T-helper 1 cell treated with Interleukin-12 subunit alpha and Interleukin-12 subunit beta and Interleukin-4 antibody, amounts not matched to agents 30 μg/mL and 1 μg/mL, for 36 hours (primary cell): ENCODE measurements around the gene ACTRT2.

Source experiments
- H3K27ac Mint-ChIP-seq: one replicate; pipeline ENCODE4 v1.8.0; 2021; ENCODE audit warnings: mild to moderate bottlenecking, mixed read lengths
- H3K27me3 Mint-ChIP-seq: one replicate; pipeline ENCODE4 v1.8.0; 2021; ENCODE audit warnings: low read depth, mixed read lengths
- H3K36me3 Mint-ChIP-seq: one replicate; pipeline ENCODE4 v1.8.0; 2021; ENCODE audit warnings: low read depth, mixed read lengths
- H3K4me1 Mint-ChIP-seq: one replicate; pipeline ENCODE4 v1.8.0; 2021; ENCODE audit warnings: low read depth, mixed read lengths
- H3K4me3 Mint-ChIP-seq: one replicate; pipeline ENCODE4 v1.8.0; 2021; ENCODE audit warnings: mild to moderate bottlenecking, moderate library complexity, mixed read lengths
- H3K9me3 Mint-ChIP-seq: one replicate; pipeline ENCODE4 v1.8.0; 2021; ENCODE audit warnings: mixed read lengths

The ACTRT2 gene

DNA sequence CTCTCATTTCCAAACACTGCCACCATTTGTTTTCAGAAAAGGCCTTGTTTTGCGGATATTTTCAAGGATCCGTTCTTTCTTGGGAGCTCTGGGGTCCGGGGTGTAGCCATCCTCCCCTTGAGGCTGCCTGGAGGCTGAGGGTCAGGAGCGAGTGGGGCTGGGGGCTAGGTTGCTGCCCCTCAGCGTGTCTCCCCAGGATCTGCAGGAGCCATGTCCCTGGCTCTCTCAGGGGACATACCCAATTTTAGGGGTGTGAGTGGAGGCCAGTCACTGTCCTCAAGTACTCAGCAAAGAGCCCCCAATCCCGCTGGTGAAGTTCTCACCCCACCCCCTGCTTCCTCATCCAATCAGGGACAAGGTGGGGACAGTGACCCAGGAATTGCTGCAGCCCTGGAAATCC, 32.7 kb downstream of the ACTRT2 start:
- Mint-ChIP-seq H3K36me3 (no peaks in the 10 kb centered on the region), H3K4me3 (no peak overlapping the region), H3K9me3 (peaks cover 4% of the 10 kb centered on the region), H3K27me3 (no peaks in the 10 kb centered on the region), H3K27ac (no peak overlapping the region), H3K4me1 (no peaks in the 10 kb centered on the region)

DNA sequence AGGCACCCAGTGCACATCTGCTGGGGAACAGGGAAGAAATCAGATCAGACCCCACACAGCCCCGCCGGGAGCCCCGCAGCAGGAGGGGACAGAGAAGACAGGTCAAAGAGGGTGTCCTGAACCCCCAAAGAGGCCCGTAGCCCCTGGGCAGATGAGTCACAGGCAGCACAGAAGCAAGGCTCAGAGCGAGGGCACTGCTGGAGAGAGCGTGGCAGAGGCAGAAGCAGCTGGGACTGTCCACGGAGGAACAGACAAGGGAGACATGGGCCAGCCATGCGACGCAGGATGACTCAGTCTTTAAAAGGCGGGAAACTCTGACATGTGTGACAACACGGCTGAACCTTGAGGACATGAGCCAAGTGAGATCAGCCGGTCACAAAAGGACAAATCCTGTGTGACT, 33.2 kb downstream of the ACTRT2 start:
- no peaks in the 10 kb centered on the region for H3K36me3 Mint-ChIP-seq
- H3K4me1 Mint-ChIP-seq = no peaks in the 10 kb centered on the region
- H3K27me3 Mint-ChIP-seq = no peaks in the 10 kb centered on the region
- no peak overlapping the region for H3K4me3 Mint-ChIP-seq
- peaks cover 4% of the 10 kb centered on the region for H3K9me3 Mint-ChIP-seq
- H3K27ac Mint-ChIP-seq = no peak overlapping the region

DNA sequence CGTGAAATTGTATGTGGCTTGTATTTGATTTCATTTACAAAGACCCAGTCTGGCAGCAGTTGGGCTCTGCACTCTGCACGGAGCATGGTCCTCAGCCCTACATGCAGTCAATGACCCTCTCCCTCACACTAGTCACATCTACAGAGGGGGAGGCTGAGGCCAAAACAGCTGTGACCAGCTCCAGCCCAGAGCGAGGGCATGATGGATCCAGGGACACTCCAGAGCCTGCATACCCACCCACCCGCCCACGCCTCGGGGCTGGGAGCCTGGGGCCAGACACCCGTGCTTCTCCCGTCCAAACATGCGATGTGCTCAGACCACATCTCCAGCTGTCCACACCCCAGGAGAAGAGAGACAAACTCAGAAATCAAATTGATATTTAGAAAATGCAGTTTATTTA, 33.8 kb downstream of the ACTRT2 start:
- Mint-ChIP-seq H3K4me3 (no peak overlapping the region), H3K27me3 (no peaks in the 10 kb centered on the region), H3K27ac (no peak overlapping the region), H3K4me1 (no peaks in the 10 kb centered on the region), H3K36me3 (no peaks in the 10 kb centered on the region), H3K9me3 (peaks cover 4% of the 10 kb centered on the region)

DNA sequence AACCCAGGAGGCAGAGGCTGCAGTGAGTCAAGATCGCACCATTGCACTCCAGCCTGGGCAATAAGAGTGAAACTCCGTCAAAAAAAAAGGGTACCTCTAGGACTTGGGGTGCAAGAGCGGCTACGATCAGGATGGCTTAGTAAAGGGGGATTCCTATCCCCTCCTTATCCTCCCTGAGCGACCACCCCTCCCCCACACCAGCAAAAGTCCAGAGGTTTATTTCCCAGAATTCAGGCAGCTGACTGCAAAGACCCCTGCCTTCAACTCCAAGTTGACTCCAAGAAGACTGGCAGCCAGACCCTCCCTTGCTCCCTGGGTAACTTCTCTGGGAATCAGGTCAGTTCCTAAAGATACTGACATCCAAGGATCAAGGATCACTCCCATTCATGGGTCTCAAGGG, 35.4 kb downstream of the ACTRT2 start:
- Mint-ChIP-seq H3K9me3 (peaks cover 4% of the 10 kb centered on the region), H3K4me3 (no peak overlapping the region), H3K27ac (no peak overlapping the region), H3K4me1 (no peaks in the 10 kb centered on the region), H3K36me3 (no peaks in the 10 kb centered on the region), H3K27me3 (no peaks in the 10 kb centered on the region)

- no peaks in the 10 kb centered on the region for H3K36me3 Mint-ChIP-seq
- H3K4me1 Mint-ChIP-seq = no peaks in the 10 kb centered on the region
- no peak overlapping the region for H3K27ac Mint-ChIP-seq
- no peaks in the 10 kb centered on the region for H3K27me3 Mint-ChIP-seq
- H3K4me3 Mint-ChIP-seq = no peak overlapping the region
- no peaks in the 10 kb centered on the region for H3K9me3 Mint-ChIP-seq
Observed at GRCh38 chr1:3058263-3059030, 37.2 kb downstream of the ACTRT2 start.

- Mint-ChIP-seq H3K36me3 (no peaks in the 10 kb centered on the region), H3K27ac (no peak overlapping the region), H3K4me1 (no peaks in the 10 kb centered on the region), H3K9me3 (no peaks in the 10 kb centered on the region), H3K4me3 (no peak overlapping the region), H3K27me3 (no peaks in the 10 kb centered on the region)
Observed at GRCh38 chr1:3060127-3060526, 38.9 kb downstream of the ACTRT2 start.

- no peaks in the 10 kb centered on the region for H3K4me1 Mint-ChIP-seq
- no peak overlapping the region for H3K27ac Mint-ChIP-seq
- no peak overlapping the region for H3K4me3 Mint-ChIP-seq
- no peaks in the 10 kb centered on the region for H3K9me3 Mint-ChIP-seq
- H3K27me3 Mint-ChIP-seq = no peaks in the 10 kb centered on the region
- H3K36me3 Mint-ChIP-seq = no peaks in the 10 kb centered on the region
Observed at GRCh38 chr1:3060601-3061551, 39.6 kb downstream of the ACTRT2 start.

DNA sequence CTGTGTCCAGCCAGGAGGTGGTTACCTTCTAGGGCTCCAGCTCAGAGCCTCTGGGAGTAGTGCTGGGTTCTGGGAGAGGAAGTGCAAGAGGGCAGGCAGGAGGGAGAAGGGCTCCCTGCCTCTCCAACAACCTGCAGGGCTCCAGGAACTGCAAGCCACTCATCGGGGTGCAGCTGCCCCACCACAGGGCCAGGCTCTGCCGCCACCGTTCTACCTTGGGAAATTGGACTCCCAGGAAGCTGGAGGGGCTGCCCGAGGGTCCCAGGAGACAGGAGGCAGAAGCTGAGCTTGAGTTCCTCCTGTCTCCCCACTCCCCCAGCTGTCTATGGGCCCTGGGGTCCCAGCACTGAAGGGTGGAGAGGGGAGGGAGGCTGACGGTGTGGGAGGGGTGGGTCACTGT, 40.3 kb downstream of the ACTRT2 start:
- Mint-ChIP-seq H3K27me3 (no peaks in the 10 kb centered on the region), H3K4me3 (no peak overlapping the region), H3K9me3 (no peaks in the 10 kb centered on the region), H3K4me1 (no peaks in the 10 kb centered on the region), H3K36me3 (no peaks in the 10 kb centered on the region), H3K27ac (no peak overlapping the region)

GRCh38 chr1:3061981-3062615, 40.8 kb downstream of the ACTRT2 start:
- H3K9me3 Mint-ChIP-seq = no peaks in the 10 kb centered on the region

GRCh38 chr1:3062616-3063378, 41.5 kb downstream of the ACTRT2 start:
- peaks cover 9% of the 10 kb centered on the region for H3K27me3 Mint-ChIP-seq
- no peak overlapping the region for H3K27ac Mint-ChIP-seq
- no peaks in the 10 kb centered on the region for H3K4me1 Mint-ChIP-seq
- H3K4me3 Mint-ChIP-seq = no peak overlapping the region
- no peaks in the 10 kb centered on the region for H3K9me3 Mint-ChIP-seq
- H3K36me3 Mint-ChIP-seq = no peaks in the 10 kb centered on the region

More at GRCh38 chr1:3061981-3062615, 40.8 kb downstream of the ACTRT2 start:
- H3K4me1 Mint-ChIP-seq = no peaks in the 10 kb centered on the region
- H3K27ac Mint-ChIP-seq = no peak overlapping the region
- H3K36me3 Mint-ChIP-seq = no peaks in the 10 kb centered on the region
- no peak overlapping the region for H3K4me3 Mint-ChIP-seq
- H3K27me3 Mint-ChIP-seq = peaks cover 3% of the 10 kb centered on the region

- H3K27me3 Mint-ChIP-seq = peaks cover 12% of the 10 kb centered on the region
- H3K27ac Mint-ChIP-seq = no peak overlapping the region
- H3K36me3 Mint-ChIP-seq = no peaks in the 10 kb centered on the region
- no peaks in the 10 kb centered on the region for H3K4me1 Mint-ChIP-seq
- H3K4me3 Mint-ChIP-seq = no peak overlapping the region
- H3K9me3 Mint-ChIP-seq = no peaks in the 10 kb centered on the region
Observed at GRCh38 chr1:3063379-3064295, 42.4 kb downstream of the ACTRT2 start.

- no peak overlapping the region for H3K4me3 Mint-ChIP-seq
- no peaks in the 10 kb centered on the region for H3K9me3 Mint-ChIP-seq
- no peaks in the 10 kb centered on the region for H3K4me1 Mint-ChIP-seq
- H3K27me3 Mint-ChIP-seq = peaks cover 18% of the 10 kb centered on the region
- no peaks in the 10 kb centered on the region for H3K36me3 Mint-ChIP-seq
- no peak overlapping the region for H3K27ac Mint-ChIP-seq
Observed at GRCh38 chr1:3064296-3064850, 43.1 kb downstream of the ACTRT2 start.

- Mint-ChIP-seq H3K27ac (no peak overlapping the region), H3K4me3 (no peak overlapping the region), H3K4me1 (no peaks in the 10 kb centered on the region), H3K27me3 (peaks cover 18% of the 10 kb centered on the region), H3K9me3 (no peaks in the 10 kb centered on the region), H3K36me3 (no peaks in the 10 kb centered on the region)
Observed at GRCh38 chr1:3064901-3065300, 43.6 kb downstream of the ACTRT2 start.
